IPS-NIHi11 (cell line): ENCODE results near the gene CDCA7L.
"Not testable (repeated sequence)": the region's sequence is repeated elsewhere in the genome, so short reads cannot be mapped to it uniquely, and the experiment has no call there.

Experiments used
- DNase-seq: peaks from one replicate; pipeline ENCODE4 v3.0.0; 2012; ENCODE audit warnings: mixed read lengths, low spot score

CDCA7L gene

DNA sequence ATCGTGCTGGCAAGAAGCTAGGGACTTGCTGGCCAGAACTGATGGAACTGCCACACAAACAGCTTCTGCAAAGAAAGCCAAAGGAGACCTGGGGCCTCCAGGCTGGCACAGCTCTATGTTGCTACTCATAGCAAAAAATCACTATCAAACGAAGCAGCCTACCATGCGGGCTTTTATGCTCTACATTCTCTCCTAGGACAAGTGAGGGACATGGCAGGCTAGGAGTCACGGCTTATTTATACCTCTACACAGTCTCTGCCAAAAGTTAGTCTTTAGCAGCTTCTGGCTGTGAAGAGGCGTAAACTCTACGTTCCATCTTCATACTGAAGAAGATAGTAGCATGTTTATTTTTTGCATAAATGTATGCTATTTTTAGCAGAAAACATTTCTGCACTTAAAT lies 35.4 kb downstream of the CDCA7L start:
- DNase-seq, result no peak

DNA sequence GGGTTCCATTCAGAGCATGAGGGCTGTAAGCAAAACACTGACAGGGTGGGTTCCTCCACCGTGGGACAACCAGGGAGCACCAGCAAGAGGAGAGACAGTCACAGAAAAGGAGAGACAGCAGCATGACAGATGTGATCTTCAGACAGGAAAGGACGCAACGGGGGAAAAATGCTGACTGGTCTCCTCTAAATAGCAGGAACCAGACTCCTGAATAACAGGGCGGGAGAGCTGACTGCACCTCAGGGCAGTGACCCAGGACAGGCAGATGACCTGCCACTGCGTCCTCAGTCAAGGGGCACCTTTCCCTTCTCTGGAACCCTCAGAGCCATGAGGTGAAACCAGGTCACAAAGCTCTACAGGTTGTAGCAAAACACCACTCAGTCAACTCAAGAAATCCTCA lies 37.0 kb downstream of the CDCA7L start:
- DNase-seq, result no peak

GRCh38 chr7:21903020-21903786 lies 42.5 kb downstream of the CDCA7L start:
- no peak for DNase-seq

- no peak for DNase-seq
Measured at GRCh38 chr7:21902240-21902639, 43.5 kb downstream of the CDCA7L start.

DNA sequence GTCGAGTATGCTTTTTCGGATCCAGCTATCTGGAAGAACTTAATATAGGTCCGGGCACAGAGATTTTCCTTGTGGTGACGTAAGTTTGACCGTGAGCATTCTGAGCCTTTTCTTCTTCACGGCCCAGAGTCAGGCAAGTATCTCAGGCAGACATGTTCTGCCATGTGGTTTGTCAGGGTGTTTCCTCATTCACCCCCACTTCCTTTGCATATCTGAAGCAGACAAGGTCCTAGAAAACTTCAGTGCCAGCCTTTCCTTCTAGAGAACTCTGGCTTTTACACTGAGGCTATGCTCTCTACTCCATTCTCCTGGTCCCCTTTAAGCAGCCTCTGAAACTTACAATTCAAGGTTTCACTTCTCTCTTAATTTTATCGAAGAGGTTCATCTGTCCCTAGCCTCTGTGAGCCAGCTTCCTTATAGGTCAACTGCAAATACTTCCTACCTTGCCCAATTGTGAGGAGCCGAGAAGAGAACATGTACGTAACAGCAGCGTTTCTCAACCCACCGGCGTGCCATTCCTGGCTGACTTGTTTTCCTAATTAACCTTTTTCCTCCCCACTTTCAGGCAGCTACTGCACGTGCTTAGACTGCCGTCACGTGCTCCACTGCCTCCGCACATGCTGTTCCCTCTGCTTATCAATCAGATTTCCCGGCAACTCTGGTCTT lies 47.3 kb downstream of the CDCA7L start:
- DNase-seq, result no peak

GRCh38 chr7:21893401-21893800 lies 52.3 kb downstream of the CDCA7L start:
- DNase-seq, result no peak

GRCh38 chr7:21891291-21891690 lies 54.4 kb downstream of the CDCA7L start:
- no peak for DNase-seq

DNA sequence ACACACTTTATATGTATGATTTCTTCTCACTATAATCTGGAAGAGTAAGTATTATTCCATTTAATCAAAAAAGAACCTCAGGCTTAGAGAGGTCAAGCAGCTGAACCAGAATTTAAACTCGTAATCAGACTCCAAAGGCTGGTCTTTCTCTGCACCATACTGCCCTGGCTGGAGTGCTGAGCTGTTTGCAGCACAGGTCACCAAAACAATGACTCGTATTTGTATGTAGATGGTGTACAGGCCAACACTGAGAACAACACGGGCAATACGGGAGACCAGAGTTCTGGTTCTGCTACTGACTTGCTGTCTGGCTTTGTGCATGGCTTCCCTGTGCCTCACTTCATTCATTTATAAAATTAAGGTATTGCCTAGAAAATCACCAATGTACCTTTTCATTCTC lies 57.9 kb downstream of the CDCA7L start:
- DNase-seq, result no peak

DNA sequence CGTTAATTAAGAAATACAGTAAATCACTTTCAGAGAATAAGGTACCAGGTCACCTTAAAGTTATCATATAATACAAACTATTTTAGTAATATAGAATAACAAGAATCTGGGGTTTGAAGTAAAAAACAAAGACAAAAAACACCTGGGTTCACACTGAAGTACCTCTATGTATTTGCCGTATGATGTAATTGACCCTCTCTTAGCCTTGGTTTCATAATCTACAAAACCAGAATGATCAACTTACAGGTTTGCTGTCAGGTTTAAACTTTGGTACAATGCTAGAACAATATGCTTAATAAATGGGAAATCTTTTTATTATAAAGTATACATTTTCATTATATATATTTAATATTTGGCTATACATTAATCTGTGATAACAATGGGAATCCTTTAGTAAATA lies 58.3 kb downstream of the CDCA7L start:
- DNase-seq, result no peak

GRCh38 chr7:21886396-21886795 lies 59.3 kb downstream of the CDCA7L start:
- no peak for DNase-seq

DNA sequence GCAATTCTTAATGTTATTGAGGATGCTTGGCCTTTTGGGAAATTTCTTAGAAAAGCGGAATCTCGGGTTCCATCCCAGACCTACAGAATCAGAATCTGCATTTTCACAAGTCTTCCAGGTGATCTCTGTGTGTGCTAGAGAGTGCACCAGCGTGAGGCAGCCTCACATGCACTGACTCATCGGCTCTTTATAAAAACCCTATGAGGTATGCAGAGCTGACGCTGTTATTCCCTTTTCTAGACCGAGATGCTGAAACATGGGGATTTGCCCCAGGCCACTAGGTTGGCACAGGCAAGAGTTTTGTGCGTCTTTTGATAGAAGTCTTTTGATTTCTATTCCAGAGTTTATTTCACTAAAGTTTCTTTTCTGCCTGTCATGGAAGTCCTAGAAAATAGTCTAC lies 61.2 kb downstream of the CDCA7L start:
- no peak for DNase-seq

- not testable (repeated sequence) for DNase-seq
Measured at GRCh38 chr7:21883501-21883900, 62.2 kb downstream of the CDCA7L start.

DNA sequence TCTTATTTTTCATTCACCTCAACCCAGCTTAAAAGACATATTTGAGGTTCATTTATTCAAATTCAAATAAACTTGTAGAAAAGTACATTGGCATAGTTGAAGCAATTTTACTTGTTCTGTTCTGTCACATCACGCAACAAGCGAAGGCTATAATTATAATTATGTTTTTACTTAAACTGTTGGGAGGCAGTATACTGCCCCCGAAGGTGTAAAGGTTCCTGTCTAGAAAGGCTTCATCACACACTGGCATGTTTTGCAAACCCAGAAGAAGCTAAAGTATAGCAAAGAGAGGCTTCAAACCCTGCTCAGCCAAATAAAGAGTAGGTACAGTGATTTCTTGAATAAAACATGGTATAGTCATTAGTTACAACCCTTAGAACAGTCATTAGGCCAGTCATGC lies 62.6 kb downstream of the CDCA7L start:
- no peak for DNase-seq

GRCh38 chr7:21869785-21870402 lies 75.8 kb downstream of the CDCA7L start:
- DNase-seq, result no peak

DNA sequence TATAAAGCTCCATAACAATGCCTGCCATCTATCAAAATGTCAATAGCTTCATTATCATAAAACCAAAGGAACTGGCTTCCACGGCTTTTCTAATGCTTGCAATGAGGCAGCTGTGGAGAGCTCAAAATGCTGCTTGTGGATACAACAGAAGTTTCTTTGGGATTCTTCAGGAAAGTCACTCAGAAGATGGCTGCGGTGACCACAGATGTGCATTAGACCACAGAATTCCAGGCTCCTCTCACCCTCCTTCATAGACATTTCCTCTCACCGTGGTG lies 77.2 kb downstream of the CDCA7L start:
- no peak for DNase-seq

- DNase-seq, result no peak
Measured at GRCh38 chr7:21867816-21868575, 77.7 kb downstream of the CDCA7L start.

- no peak for DNase-seq
Measured at GRCh38 chr7:21867226-21867625, 78.5 kb downstream of the CDCA7L start.

DNA sequence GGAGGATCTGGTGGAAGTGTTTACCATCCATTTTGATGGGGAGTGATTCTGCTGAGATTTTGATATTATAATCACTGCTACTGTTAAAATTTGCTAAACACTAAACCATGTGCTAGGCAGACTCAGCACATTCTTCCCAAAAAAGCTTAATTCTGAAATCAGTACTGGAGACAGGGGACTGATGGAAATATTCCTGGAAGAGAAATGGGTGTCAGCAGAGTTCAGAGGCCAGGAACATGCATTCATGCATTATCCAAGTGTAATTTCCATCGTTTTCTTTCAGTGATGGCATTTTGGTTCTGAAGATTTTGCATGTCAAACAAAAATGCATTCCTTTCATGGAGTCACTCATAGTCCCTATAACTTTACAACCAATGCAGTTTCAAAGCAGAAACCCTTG lies 79.0 kb downstream of the CDCA7L start:
- no peak for DNase-seq

DNA sequence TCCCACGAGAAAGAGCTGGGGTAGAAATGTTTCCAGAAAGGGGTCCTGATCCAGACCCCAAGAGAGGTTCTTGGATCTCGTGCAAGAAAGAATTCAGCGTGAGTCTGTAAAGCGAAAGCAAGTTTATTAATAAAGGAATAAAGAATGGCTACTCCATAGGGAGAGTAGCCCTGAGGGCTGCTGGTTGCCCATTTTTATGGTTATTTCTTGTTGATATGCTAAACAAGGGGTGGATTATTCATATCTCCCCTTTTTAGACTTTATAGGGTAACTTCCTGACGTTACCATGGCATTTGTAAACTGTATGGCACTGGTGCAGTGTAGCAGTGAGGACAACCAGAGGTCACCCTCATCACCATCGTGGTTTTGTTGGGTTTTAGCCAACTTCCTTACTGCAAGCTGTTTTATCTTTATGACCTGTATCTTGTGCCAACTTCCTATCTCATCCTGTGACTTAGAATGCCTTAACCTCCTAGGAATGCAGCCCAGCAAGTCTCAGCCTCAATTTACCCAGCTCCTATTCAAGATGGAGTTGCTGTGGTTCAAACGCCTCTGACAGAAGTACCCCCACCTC lies 80.0 kb downstream of the CDCA7L start:
- not testable (repeated sequence) for DNase-seq

GRCh38 chr7:21851559-21851967 lies 94.1 kb downstream of the CDCA7L start:
- DNase-seq, result no peak
